GM18502 (cell line): ENCODE measurements around the gene TMEM179B.
"Not testable (repeated sequence)": the region's sequence is repeated elsewhere in the genome, so short reads cannot be mapped to it uniquely, and the experiment has no call there.

ENCODE experiments used
- ATAC-seq: cut with Tn5 transposase; IDR thresholded peaks from one replicate; pipeline ENCODE4 v1.9.1; 2021; ENCODE audit warnings: mild to moderate bottlenecking; ENCODE audit not compliant: unreplicated experiment, poor library complexity

The TMEM179B gene

DNA sequence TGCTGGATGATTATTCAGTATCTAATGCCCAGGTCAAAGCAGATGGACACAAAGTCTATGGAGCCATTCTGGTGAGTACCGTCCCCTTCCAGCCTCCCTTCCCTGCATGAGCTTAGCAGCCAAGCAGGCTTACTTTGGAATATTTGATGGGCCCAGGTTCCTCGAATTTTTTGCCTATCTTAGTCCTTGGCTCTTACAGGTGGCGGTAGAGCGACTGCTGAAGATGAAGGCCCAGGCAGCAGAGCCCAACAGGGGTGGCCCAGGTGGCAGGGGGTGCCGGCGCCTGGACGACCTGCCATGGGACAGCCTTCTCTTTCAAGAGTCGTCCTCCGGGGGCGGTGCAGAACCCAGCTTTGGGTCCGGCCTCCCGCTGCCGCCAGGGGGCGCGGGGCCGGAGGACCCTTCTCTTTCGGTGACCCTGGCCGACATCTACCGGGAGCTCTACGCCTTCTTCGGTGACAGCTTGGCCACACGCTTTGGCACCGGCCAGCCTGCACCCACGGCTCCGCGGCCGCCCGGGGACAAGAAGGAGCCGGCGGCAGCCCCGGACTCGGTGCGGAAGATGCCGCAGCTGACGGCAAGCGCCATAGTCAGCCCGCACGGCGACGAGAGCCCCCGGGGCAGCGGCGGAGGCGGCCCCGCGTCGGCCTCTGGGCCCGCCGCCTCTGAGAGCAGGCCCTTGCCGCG, 741 bp upstream of the TMEM179B start:
- ATAC-seq = peak; percentile 67

DNA sequence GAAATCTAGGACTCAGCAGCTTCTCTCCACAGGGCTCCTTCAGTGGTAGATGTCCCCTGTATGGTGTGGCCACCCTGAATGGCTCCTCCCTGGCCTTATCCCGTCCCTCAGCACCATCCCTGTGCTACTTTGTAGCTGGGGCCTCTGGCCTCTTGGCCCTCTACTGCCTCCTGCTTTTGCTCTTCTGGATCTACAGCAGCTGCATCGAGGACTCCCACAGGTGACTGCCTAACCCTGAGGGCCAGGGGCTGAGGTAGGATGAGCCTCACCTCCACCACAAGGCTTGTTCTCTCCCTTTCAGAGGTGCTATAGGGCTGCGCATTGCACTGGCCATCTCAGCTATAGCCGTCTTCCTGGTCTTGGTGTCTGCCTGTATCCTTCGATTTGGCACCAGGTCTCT, 1.8 kb downstream of the TMEM179B start:
- no peak for ATAC-seq

DNA sequence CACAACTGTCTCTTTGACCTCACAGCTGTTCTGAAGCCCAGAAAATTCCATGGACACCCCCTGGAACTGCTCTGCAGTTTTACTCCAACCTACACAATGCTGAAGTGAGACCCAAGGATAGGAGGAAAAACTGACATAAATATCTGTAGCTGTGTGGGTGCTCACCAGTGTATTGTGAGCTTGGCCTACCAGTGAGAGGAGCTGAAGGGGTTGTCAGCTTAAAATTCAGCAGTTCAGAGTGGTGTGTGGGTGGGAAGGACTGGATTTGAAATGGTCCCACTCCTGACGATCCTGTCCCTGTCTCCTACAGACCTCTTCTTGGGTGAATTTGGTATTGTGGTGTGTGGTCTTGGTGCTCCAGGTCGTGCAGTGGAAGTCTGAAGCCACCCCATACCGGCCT, 2.4 kb downstream of the TMEM179B start:
- no peak for ATAC-seq

DNA sequence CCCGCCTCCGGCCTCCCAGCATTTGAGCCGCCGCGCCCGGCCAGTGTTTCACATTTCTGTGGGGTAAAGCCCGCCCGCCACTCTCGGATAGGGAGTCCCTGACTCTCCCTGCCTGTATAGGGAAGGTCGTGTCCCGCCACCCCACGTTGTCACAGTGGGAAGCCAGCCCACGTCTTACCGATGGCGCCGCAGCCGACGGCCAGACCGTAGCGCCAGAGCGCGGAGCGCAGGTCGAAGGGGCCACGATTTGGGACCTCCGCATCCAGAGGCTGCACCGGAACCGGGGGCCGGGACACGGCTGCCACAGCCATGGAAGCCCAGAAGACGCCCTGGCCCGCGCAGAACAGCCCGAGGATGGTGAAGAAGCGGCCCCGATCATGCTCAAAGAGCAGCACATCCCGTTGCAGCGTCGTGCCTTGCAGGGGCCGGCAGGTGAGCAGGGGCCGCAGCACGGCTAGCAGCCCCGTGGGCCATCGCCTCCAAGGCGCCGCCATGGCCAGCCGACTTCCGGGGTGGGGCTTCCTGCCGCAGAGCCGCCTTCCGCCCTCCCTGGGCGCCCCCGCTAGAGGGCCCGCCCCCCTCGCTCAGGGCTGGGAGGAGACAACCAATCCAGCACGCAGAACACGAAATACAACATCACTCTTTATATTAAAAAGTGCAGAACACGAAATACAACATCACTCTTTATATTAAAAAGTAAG, 4.4 kb downstream of the TMEM179B start, which contains the start of gene TMEM223:
Gene TMEM223, minus strand, starts transcription at position 506 of the 701 bp plus-strand sequence. Its CDS starts 12 bp downstream, at position 494.
- peak; percentile 70 for ATAC-seq

DNA sequence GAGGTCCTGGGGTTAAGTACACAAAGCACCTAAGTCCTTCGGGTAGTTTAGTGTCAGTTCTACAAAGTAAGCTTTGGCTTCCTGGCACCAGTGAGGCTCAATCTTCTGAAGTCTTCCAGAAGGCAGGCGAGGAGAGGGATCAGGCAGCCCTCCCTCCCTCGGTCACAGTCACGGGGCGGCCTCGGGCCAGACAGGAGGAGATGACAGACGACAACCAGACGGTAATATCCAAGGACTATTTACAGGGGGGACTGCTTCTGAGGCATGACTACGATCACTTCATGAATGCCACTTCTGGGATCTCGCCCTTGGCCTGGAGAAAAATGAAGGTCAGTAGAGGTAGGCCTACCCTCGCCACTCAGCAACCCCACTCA, 5.0 kb downstream of the TMEM179B start:
- peak; percentile 17 for ATAC-seq

DNA sequence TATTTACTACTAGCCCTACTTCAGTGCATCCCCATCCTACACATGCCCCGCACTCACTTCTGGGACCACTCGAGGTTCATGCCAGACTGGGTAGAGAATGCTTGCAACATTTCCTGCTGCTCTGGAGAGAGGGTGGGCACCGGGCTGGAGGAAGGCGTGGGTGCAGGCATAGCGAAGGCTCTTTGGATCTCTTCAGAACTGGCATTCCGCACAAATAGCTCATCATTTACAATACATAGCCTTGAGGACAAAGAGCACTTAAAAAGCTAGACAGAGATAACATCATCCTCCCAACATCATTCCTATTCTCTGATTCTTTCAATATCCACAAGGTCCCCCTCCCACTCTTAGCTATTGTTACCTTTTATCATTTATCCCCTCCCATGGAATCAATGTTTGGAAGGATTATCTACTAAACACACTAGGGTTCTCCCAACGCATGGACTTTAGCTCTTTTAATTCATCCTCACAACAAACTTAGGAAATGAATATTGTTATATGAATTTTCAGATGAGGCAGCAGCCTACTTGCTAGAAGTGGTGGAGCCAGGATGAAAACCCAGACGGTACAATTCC, 7.1 kb downstream of the TMEM179B start:
- no peak for ATAC-seq

DNA sequence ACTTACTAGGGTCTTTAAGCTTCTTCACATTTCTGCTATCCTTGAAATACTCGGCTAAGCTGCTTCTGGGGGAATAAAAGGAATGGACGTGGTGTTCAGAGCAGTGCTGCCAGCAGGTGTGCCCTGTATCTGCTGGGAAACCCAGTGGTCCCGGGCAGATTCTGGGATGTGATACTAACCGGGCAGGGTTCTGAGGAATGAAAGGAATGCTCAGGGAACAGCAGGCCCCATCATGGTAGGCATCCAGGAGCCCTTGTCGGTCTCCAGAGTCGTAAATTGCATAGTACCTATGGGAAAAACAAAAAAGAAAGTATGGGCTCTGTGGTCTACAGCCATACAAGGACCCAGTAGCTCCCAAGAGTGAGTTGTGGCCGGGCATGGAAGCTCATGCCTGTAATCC, 9.1 kb downstream of the TMEM179B start:
- no peak for ATAC-seq

DNA sequence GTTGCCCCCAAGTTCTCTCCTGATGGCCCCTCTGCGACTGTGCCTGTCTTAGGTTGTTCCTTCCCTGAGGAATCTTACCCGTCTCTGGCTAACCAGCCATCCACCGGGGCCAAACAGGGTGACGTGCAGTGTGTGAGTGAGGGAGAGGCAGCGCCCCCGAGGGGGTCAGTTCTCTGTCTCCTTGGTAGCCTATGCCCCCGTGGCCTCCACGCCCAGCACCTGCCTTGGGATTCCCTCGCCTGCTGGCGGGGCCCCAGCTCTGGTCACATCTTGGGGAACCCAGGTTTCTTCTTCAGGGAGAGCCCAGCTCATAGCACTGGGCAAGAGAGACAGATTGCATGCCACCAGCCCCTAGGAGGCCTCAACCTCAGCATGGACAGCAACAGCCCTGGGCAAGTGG, 12.3 kb downstream of the TMEM179B start:
- ATAC-seq = no peak

DNA sequence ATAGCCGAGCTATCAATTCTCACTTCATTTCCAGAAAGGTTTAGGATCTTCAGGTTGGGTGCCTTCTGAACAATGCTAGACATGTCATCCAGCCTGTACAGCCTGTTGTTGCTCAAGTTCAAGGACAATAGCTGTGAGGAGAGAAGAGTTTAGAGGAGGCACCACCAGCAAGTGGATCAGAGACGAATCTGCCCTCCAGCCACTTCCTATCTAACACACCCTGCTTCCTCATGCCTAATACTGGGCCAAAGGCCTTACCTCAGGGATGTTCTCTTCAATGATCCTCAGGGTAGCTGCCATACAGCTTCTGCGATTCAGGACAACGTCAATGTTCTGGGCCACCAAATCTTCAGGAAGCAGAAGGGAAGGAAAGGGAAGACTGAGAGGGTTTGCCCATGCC, 13.9 kb downstream of the TMEM179B start:
- ATAC-seq = no peak

DNA sequence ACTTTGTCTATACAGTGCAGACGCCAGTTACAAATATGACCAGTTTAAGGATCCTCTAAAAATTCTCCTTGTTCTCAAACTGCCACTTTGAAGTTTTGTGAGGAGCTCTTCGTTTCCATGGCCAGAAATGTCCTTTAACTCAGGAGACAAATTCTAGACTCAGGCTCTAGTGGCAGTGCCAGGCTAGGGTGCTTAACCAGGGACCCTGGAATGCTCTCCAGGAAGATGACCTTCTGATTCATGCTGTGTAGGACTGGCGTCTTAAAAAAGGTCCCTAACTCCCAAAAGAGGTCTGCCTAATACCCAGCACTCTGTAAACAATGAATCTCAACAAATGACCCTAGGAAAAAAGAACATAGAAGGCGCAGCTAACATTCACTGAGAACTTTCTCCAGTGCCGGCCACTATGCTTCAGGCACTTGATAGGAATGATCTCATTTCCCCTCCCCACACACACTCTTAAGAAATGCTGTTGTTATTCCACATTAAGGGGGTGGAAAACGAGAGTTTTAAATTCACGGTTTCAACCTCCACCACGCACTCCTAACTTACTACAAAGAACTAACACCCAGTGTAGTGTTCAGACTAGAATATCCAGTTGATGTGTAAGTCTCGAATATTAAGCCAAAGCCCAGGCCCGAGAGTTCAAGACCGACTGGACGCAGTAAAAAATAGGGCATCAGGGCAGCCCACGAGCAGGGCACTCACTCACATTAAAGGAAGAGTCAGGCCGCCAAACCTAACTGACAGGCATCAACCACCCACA, 17.3 kb downstream of the TMEM179B start:
- no peak for ATAC-seq

DNA sequence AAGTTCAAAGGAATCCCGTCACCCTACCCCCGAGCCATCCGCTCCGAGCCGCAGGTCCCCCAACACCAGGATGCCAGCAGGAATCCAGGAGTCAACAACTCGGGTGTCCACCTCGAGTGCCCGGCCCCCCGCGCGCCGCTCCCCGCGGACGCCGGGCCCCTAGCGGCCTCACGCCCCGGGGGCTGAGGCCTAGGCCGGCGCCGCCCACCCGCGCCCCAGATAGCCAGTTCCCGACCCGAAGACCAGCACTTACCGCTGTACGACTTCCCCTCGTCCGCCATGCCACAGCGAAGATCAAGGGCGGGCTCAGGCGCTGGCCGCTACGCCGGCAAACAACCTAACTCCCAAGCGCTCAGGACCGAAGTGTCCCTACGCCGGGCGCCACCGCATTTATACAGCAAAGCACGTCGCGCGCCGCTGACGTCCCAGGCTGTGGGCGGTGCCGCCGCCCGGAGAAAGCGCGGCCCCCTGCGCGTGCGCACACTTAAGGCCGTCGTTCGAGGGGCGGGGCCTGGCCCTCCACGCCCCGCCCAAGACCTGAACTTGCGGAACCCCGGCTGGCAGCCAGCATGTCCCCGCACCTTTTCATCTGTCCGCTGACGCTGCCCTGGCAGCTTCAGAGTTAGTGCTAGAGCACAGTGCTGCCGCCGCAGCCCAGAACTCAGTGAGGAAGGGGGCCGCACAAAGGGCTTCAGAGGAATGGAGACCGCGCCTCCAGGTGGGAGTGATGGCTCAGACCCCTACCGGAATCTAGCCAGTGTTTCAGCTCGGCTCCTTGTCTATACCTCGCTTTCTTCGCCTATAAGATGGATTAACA, 18.1 kb downstream of the TMEM179B start, which contains the start of gene NXF1:
Gene NXF1, minus strand, starts transcription at position 365 of the 817 bp plus-strand sequence. Its CDS starts 84 bp downstream, at position 281.
- ATAC-seq = peak; percentile 76

DNA sequence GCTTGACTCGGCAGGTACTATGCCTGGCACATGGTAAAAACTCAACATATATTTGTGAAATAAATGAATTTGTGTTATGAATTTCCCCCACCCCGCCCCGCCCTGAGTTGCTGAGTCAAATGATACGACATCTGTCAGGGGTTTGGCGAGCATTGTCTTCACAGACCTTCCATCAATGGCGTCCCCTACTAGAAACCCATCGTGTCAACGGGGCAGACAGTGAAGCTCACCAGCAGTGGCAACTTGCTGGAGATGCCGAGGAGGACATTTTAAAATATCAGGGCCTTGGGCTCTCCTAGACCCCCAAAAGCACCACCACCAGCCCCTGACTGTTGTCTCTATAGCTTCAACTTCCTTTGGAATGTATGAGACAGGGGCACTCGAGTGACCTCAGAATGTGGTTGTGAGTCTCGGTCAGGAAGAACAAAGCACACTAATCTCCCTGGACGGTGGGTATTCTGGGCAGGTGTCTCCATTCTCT, 18.8 kb downstream of the TMEM179B start:
- no peak for ATAC-seq

DNA sequence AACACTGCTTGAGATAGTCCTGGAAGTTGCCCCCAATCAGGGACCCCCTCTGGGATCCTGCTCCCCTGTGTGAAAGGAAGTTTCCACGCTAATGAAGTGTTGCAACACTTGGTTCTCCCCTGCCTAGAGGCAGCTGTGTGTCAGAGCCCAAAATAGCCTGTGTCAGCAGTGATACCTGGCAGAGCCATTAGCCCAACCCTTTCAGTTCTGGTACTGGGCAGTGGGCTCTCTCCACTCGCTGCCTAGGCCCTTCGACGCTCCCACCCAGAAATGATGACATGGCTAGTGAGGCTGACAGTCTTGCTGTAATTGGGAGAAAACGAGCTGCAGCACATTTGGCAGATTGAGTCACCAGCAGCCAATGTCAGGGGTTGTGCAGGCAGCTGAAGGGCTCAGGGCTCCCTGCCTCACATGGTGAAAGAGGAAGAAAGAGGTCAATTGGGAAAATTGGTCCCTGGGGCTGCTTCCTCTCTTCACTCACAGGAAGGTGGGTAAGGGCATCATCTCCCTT, 19.5 kb downstream of the TMEM179B start:
- no peak for ATAC-seq

DNA sequence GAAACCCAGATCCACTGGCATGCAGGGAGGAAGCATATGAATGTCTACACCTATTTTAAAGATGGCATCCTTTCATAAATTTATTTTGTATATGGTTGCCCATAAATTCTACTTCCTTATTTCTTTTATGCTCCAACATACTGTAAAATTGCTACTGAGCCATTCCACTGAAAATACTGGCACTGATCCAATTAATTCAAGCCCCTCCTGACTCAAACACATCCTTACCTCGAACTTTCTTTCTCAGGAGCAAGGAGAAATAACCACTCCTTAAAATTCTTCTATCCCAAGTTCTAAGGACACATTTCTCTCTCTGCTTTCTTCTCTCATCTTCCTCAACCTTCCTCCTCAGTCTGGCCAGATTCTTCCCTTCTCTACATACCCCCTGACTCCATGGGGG, 23.5 kb downstream of the TMEM179B start:
- ATAC-seq = no peak

DNA sequence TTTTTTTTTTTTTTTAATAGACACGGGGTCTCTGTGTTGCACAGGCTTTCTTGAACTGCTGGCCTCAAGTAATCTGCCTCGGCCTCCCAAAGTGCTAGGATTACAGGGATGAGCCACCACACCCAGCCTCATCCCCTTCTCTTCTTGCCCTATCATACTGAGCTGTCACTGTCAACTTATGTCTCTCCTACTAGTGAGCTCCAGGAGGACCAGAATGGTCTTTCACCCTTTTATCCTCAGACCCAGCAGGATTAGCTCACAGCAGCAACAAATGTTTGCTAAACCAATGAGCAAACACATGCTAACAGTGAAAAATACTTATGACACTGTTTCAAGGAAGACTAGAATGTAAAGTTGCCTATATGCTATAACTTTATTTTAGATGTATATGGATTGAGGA, 24.5 kb downstream of the TMEM179B start:
- no peak for ATAC-seq

DNA sequence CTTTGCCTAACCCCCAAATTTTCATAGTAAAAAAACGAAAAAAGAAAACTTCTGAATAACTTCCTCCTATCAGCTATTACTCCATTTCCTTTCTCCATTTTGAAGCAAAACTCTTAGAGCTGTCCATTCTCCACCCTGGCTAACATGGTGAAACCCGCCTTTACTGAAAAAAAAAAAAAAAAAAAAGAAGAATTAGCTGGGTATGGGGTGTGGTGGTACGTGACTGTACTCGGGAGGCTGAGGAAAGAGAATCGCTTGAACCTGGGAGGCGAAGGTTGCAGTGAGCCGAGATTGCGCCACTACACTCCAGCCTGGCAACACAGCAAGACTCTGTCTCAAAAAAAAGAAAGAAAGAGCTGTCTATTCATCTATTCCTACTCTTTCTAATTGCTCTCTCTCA, 29.4 kb downstream of the TMEM179B start:
- no peak for ATAC-seq

DNA sequence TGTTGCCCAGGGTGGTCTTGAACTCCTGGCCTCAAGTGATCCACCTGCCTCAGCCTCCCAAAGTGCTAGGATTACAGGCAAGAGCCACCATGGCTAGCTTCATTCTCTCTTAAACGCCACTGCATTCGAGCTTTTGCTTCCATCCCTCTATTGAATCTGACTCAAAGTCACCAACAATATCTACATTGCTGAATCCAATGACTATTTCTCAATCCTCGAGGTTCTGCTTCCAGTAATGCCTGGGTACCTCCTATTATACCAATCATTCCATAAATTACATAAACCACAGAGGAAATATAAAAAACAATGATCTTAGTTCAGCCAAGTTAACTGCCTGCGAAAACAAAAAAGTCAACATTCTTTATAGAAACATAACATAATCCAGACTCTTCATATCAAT, 29.9 kb downstream of the TMEM179B start:
- no peak for ATAC-seq

DNA sequence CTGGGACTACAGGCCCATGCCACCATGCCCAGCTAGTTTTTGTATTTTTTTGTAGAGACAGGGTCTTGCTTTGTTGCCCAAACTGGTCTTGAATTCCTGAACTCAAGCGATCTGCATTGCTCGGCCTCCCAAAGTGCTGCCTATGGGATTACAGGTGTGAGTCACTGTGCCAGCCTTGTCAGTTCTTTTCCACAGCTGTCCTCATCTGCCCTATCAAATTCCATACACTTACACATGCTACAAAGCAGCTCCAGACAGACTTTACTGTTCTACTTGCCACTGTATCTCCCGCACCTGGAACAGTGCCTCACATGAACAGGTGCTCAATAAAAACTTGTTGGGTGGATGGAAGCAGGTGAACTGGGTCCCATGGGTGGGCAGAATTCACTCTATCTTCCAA, 36.5 kb downstream of the TMEM179B start:
- ATAC-seq = no peak

DNA sequence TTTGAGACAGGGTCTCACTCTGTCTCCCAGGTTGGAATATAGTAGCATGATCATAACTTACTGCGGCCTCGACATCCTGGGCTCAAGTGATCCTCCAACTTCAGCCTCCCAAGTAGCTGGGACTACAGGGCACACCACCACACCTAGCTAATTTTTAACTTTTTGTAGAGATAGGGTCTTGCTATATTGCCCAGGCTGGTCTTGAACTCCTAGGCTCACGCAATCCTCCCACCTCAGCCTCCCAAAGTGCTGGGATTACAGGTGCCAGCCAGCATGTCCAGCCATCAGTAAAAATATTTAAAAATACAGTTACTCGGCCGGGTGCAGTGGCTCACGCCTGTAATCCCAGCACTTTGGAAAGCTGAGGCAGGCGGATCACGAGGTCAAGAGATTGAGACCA, 40.9 kb downstream of the TMEM179B start:
- not testable (repeated sequence) for ATAC-seq
